H1 (cell line): ENCODE results near the gene LUM. TPM values are rescaled to one million over a fixed set of nuclear protein-coding genes. Genes with fewer than 3 reads are reported as not detected.

Experiments used
- CTCF ChIA-PET: fragments of 300-600 bp; sonication (Branson Sonifier 250); formaldehyde crosslinking; loops from one replicate; lab custom pipeline; 2021; ENCODE audit not compliant: partially characterized antibody; lab: Charles Lee
- POLR2A ChIA-PET: fragments of 300-600 bp; sonication (Branson Sonifier 250); formaldehyde crosslinking; loops from one replicate; lab custom pipeline; 2021; ENCODE audit warnings: inconsistent platforms; ENCODE audit not compliant: partially characterized antibody; lab: Charles Lee
- DNase-seq, 2 experiments: peaks; one replicate each; pipeline versions ENCODE4 v3.0.0 to v3.0.0-alpha.2; 2010 to 2022; ENCODE audit warnings: low spot score in 2 of 2, low read depth in 1 of 2, mixed read lengths in 1 of 2
- FAIRE-seq: peaks from 2 replicates; lab custom pipeline; 2011; peaks lifted over from hg19 to GRCh38; lab: Jason Lieb, UNC
- H2AFZ ChIP-seq: 2 replicates; pipeline ENCODE4 v1.8.1; 2012; ENCODE audit warnings: low read length, inconsistent platforms
- H2AK5ac ChIP-seq: 2 replicates; pipeline ENCODE4 v1.6.1; 2013; ENCODE audit warnings: low read depth, low read length
- H2BK120ac ChIP-seq: replicated peaks from 2 replicates; pipeline ENCODE3; 2013; ENCODE audit warnings: low read depth, low read length, inconsistent platforms
- H2BK12ac ChIP-seq: 2 replicates; pipeline ENCODE4 v1.6.1; 2013; ENCODE audit warnings: low read depth, low read length
- H2BK15ac ChIP-seq: 2 replicates; pipeline ENCODE4 v1.6.1; 2013; ENCODE audit warnings: low read length
- H2BK20ac ChIP-seq: 2 replicates; pipeline ENCODE4 v1.6.1; 2013; ENCODE audit warnings: low read length
- H2BK5ac ChIP-seq: 2 replicates; pipeline ENCODE4 v1.6.1; 2013; ENCODE audit warnings: low read depth, low read length
- H3K14ac ChIP-seq: 2 replicates; pipeline ENCODE4 v1.6.1; 2013; ENCODE audit warnings: inconsistent platforms; ENCODE audit not compliant: insufficient read length
- H3K18ac ChIP-seq: 2 replicates; pipeline ENCODE4 v1.6.1; 2013; ENCODE audit warnings: low read length; ENCODE audit errors: extremely low read depth
- H3K23ac ChIP-seq: 2 replicates; pipeline ENCODE4 v1.6.1; 2013; ENCODE audit warnings: inconsistent platforms; ENCODE audit not compliant: insufficient read length
- H3K23me2 ChIP-seq: 2 replicates; pipeline ENCODE4 v1.6.1; 2013; ENCODE audit warnings: low read depth, low read length
- H3K27ac ChIP-seq: 2 replicates; pipeline ENCODE4 v1.6.1; 2011; ENCODE audit warnings: low read depth, low read length, inconsistent platforms
- H3K27me3 ChIP-seq, 4 experiments: replicated peaks in 1 of 4; 1 replicate in 1 of 4; 2 replicates in 3 of 4; pipeline versions ENCODE4 v1.6.1 to v1.8.1; 2011 to 2013; ENCODE audit warnings: low read length in 3 of 4, mild to moderate bottlenecking in 3 of 4, inconsistent platforms in 2 of 4, mixed read lengths in 2 of 4, moderate library complexity in 1 of 4; ENCODE audit not compliant: control insufficient read depth in 3 of 4, insufficient read depth in 3 of 4; ENCODE audit errors: extremely low read depth in 1 of 4
- H3K36me3 ChIP-seq, 4 experiments: 2 replicates each; pipeline versions ENCODE4 v1.6.1 to v1.8.1; 2011 to 2013; ENCODE audit warnings: mild to moderate bottlenecking in 4 of 4, low read length in 3 of 4, moderate library complexity in 2 of 4, control low read depth in 1 of 4, inconsistent platforms in 1 of 4; ENCODE audit not compliant: insufficient read depth in 4 of 4, control insufficient read depth in 2 of 4
- H3K4ac ChIP-seq: replicated peaks from 2 replicates; pipeline ENCODE3; 2013; ENCODE audit warnings: low read length, low read depth, mixed read lengths, inconsistent platforms; ENCODE audit not compliant: insufficient read length
- H3K4me1 ChIP-seq, 4 experiments: replicated peaks in 1 of 4; 1 replicate in 1 of 4; 2 replicates in 3 of 4; pipeline versions ENCODE4 v1.6.1 to v1.8.1; 2011 to 2013; ENCODE audit warnings: low read length in 3 of 4, inconsistent platforms in 2 of 4, mixed read lengths in 1 of 4; ENCODE audit not compliant: insufficient read depth in 4 of 4, control insufficient read depth in 3 of 4
- H3K4me2 ChIP-seq, 2 experiments: 2 replicates each; pipeline versions ENCODE4 v1.6.1 to v1.8.1; 2011 to 2013; ENCODE audit warnings: low read depth in 2 of 2, low read length in 2 of 2, control low read depth in 1 of 2, inconsistent platforms in 1 of 2, mild to moderate bottlenecking in 1 of 2; ENCODE audit not compliant: insufficient read depth in 1 of 2
- H3K4me3 ChIP-seq, 4 experiments: fragments of 200-600, 300-600 bp in 1 of 4; sonication (generic), shearing (Covaris generic), sonication (Bioruptor Twin) in 1 of 4; 2 replicates each; pipeline versions ENCODE4 v1.5.1 to v1.8.1; 2011 to 2016; ENCODE audit warnings: low read length in 4 of 4, low read depth in 3 of 4, control low read depth in 2 of 4, inconsistent platforms in 2 of 4, mild to moderate bottlenecking in 2 of 4, mixed read lengths in 1 of 4, moderate library complexity in 1 of 4; ENCODE audit not compliant: insufficient read depth in 2 of 4; ENCODE audit errors: extremely low read depth in 1 of 4
- H3K56ac ChIP-seq: replicated peaks from 2 replicates; pipeline ENCODE3; 2013; ENCODE audit warnings: low read depth, mild to moderate bottlenecking, mixed read lengths, low read length, inconsistent platforms; ENCODE audit not compliant: insufficient read length
- H3K79me1 ChIP-seq: 2 replicates; pipeline ENCODE4 v1.6.1; 2013; ENCODE audit warnings: low read depth, low read length, control low read depth
- H3K79me2 ChIP-seq, 2 experiments: 2 replicates each; pipeline versions ENCODE4 v1.6.1 to v1.8.1; 2012 to 2013; ENCODE audit warnings: low read length in 2 of 2, mild to moderate bottlenecking in 2 of 2, inconsistent platforms in 1 of 2; ENCODE audit not compliant: insufficient read depth in 2 of 2, control insufficient read depth in 1 of 2
- H3K9ac ChIP-seq, 4 experiments: replicated peaks in 1 of 4; 1 replicate in 1 of 4; 2 replicates in 3 of 4; pipeline versions ENCODE4 v1.6.1 to v1.8.1; 2011 to 2013; ENCODE audit warnings: low read depth in 3 of 4, low read length in 3 of 4, control low read depth in 2 of 4, mild to moderate bottlenecking in 2 of 4, moderate library complexity in 2 of 4, inconsistent platforms in 1 of 4; ENCODE audit errors: extremely low read depth in 1 of 4
- H3K9me3 ChIP-seq, 2 experiments: 2 replicates each; pipeline versions ENCODE4 v1.6.1 to v1.8.1; 2012 to 2013; ENCODE audit warnings: mild to moderate bottlenecking in 2 of 2, moderate library complexity in 2 of 2, control low read depth in 1 of 2, inconsistent platforms in 1 of 2, low read depth in 1 of 2, low read length in 1 of 2, mixed read lengths in 1 of 2; ENCODE audit not compliant: insufficient read depth in 2 of 2
- H4K20me1 ChIP-seq, 2 experiments: replicated peaks in 1 of 2; 2 replicates each; pipeline versions ENCODE3 to v1.8.1; 2011 to 2013; ENCODE audit warnings: inconsistent platforms in 2 of 2, low read length in 2 of 2, mild to moderate bottlenecking in 1 of 2; ENCODE audit not compliant: insufficient read depth in 2 of 2, control insufficient read depth in 1 of 2
- H4K5ac ChIP-seq: 2 replicates; pipeline ENCODE4 v1.6.1; 2013; ENCODE audit warnings: low read length, low read depth, mixed read lengths, inconsistent platforms; ENCODE audit not compliant: insufficient read length
- H4K8ac ChIP-seq: 2 replicates; pipeline ENCODE4 v1.8.0; 2013; ENCODE audit warnings: mild to moderate bottlenecking, moderate library complexity, low read length, inconsistent platforms; ENCODE audit not compliant: insufficient read depth; ENCODE audit errors: extremely low read depth
- H4K91ac ChIP-seq: replicated peaks from 2 replicates; pipeline ENCODE3; 2013; ENCODE audit warnings: low read length, mixed read lengths, inconsistent platforms; ENCODE audit not compliant: insufficient read length
- ASH2L ChIP-seq: fragments of 200-600, 300-600 bp; sonication (generic); IDR thresholded peaks from one replicate; pipeline ENCODE4 v1.7.1; 2017; ENCODE audit warnings: low read length
- E2F6 ChIP-seq: IDR thresholded peaks from 2 replicates; pipeline ENCODE4 v1.6.1; 2012; ENCODE audit warnings: inconsistent platforms
- GTF2F1 ChIP-seq: IDR thresholded peaks from 2 replicates; pipeline ENCODE4 v1.6.1; 2012; ENCODE audit warnings: low read depth, low read length, improper control_type of control experiment, borderline replicate concordance
- RXRA ChIP-seq: IDR thresholded peaks from 2 replicates; pipeline ENCODE4 v1.6.1; 2011; ENCODE audit warnings: low read depth, mild to moderate bottlenecking, low read length, moderate library complexity; ENCODE audit not compliant: insufficient read depth
- SIX5 ChIP-seq: IDR thresholded peaks from 2 replicates; pipeline ENCODE4 v1.6.1; 2011; ENCODE audit warnings: mild to moderate bottlenecking, low read depth, low read length
- TAF7 ChIP-seq: optimal IDR thresholded peaks from 2 replicates; pipeline ENCODE3; 2011; ENCODE audit warnings: low read depth, mild to moderate bottlenecking, inconsistent platforms, low read length, moderate library complexity, borderline replicate concordance
- WGBS, 2 experiments: shearing (Covaris generic) in 1 of 2; methylation state at CpG; one replicate each; pipeline versions ENCODE4 v1.1.6 to v1.1.7; 2013 to 2015; ENCODE audit warnings: low lambda C conversion rate in 2 of 2, mixed read lengths in 2 of 2, inconsistent platforms in 1 of 2, low coverage in 1 of 2, missing lambda C conversion rate in 1 of 2; ENCODE audit not compliant: insufficient replicate concordance in 2 of 2, insufficient coverage in 1 of 2, insufficient read length in 1 of 2; ENCODE audit errors: extremely low coverage in 1 of 2, missing lambda C conversion rate in 1 of 2; 5-methylcytosine and 5-hydroxymethylcytosine counted together
- polyA plus RNA-seq, 7 experiments: library from polyadenylated mRNA; depleted of rRNA in 3 of 7; stranded (reverse) in 5 of 7; unstranded in 2 of 7; fragments of >200 nt in 5 of 7; fragments of 200-250 nt in 2 of 7; gene quantifications; 1 replicate in 5 of 7; 2 replicates in 1 of 7; 4 replicates in 1 of 7; pipeline versions ENCODE4 v1.2.1 to v1.2.3, GENCODE V29; 2011 to 2013; ENCODE audit warnings: missing spikeins in 2 of 7, mixed read lengths in 2 of 7
- total RNA-seq: library from RNA; stranded (reverse); fragmentation: NEBNext Ultra II Directional; extraction: Animal tissue kit (Norgen Biotek cat#: 25700); gene quantifications from 2 replicates; pipeline ENCODE4 v1.2.1, GENCODE V29; 2021

LUM gene
- total and polyA plus RNA-seq, 2 of the 8 experiments (the other 6 are each of a cell fraction or from before 2014, with no cell fraction given): not detected

GRCh38 chr12:91099341-91099740, 12.0 kb downstream of the LUM start:
- Histone ChIP-seq H3K36me3 (no peaks in the 10 kb centered on the region), H3K18ac (no peak overlapping the region), H2BK5ac (no peak overlapping the region), H3K4me3 (no peak overlapping the region), H3K79me2 (no peaks in the 10 kb centered on the region), H2BK15ac (no peak overlapping the region), H3K4ac (no peak overlapping the region), H2BK12ac (no peak overlapping the region), H3K27me3 (no peaks in the 10 kb centered on the region), H3K23ac (no peak overlapping the region), H3K27ac (no peak overlapping the region), H3K4me1 (no peaks in the 10 kb centered on the region), H2BK20ac (no peak overlapping the region), H4K91ac (no peak overlapping the region), H4K5ac (no peak overlapping the region), H3K9me3 (no peaks in the 10 kb centered on the region), H4K8ac (no peak overlapping the region), H2AFZ (no peak overlapping the region), H3K23me2 (no peaks in the 10 kb centered on the region), H3K56ac (no peak overlapping the region), H3K14ac (no peak overlapping the region), H2AK5ac (no peak overlapping the region), H2BK120ac (no peak overlapping the region), H3K79me1 (no peaks in the 10 kb centered on the region), H4K20me1 (no peaks in the 10 kb centered on the region), H3K9ac (no peak overlapping the region), H3K4me2 (no peak overlapping the region)
- ChIA-PET CTCF (interaction anchor here (1.0 to 3.5 kb wide), 3 partner anchors 9 to 77 kb away, joined by 3 to 21 read pairs (median 3); no protein-coding TSS in a partner anchor), POLR2A (no interaction called here)
- TF ChIP-seq E2F6 (no peak), TAF7 (no peak), ASH2L (no peak), GTF2F1 (no peak), SIX5 (no peak), RXRA (no peak)
- FAIRE-seq: no peak
- 50% methylated on average over 2 of the region's 2 CpGs; no CpG with 5 or more reads in 1 of the 2 experiments for WGBS, 2 experiments
- DNase-seq: no peak
